Naive thymus-derived CD4-positive, alpha-beta T cell (primary cell): ENCODE measurements around the gene MAP1LC3A. TPM values are rescaled to one million over a fixed set of nuclear protein-coding genes. Genes with fewer than 3 reads are reported as not detected.

Source experiments
- ATAC-seq: fragments of 150-1000 bp; cut with Tn5 transposase; 2 replicates; pipeline ENCODE4 v1.10.0; 2021; ENCODE audit warnings: mild to moderate bottlenecking, moderate library complexity
- CTCF ChIA-PET: fragments of 350-600 bp; sonication (Branson Sonifier 250); formaldehyde crosslinking; loops from one replicate; lab custom pipeline; 2021; ENCODE audit warnings: antibody characterized with exemption; lab: Charles Lee
- POLR2A ChIA-PET: fragments of 350-600 bp; sonication (Branson Sonifier 250); formaldehyde crosslinking; loops from one replicate; lab custom pipeline; 2021; ENCODE audit warnings: antibody characterized with exemption, inconsistent platforms; lab: Charles Lee
- DNase-seq, 9 donors: peaks; one replicate each; pipeline versions ENCODE4 v3.0.0 to v3.0.0-alpha.2; 2020 to 2022; ENCODE audit warnings: mixed read lengths in 1 of 9
- H3K27ac ChIP-seq: one replicate; pipeline ENCODE4 v1.7.0; 2013; ENCODE audit warnings: mild to moderate bottlenecking, low read depth, low read length, moderate library complexity
- H3K27me3 ChIP-seq, 2 donors: one replicate each; pipeline ENCODE4 v1.7.0; 2013; ENCODE audit warnings: low read length in 2 of 2, mild to moderate bottlenecking in 2 of 2, moderate library complexity in 2 of 2; ENCODE audit not compliant: control insufficient read depth in 2 of 2, insufficient read depth in 2 of 2
- H3K36me3 ChIP-seq, 3 experiments: 1 replicate in 2 of 3; 2 replicates in 1 of 3; pipeline ENCODE4 v1.7.0; 2013; ENCODE audit warnings: low read length in 3 of 3, mild to moderate bottlenecking in 3 of 3, moderate library complexity in 1 of 3; ENCODE audit not compliant: insufficient read depth in 3 of 3, control insufficient read depth in 2 of 3
- H3K4me1 ChIP-seq, 2 donors: one replicate each; pipeline ENCODE4 v1.7.0; 2013; ENCODE audit warnings: low read length in 2 of 2, mild to moderate bottlenecking in 2 of 2, moderate library complexity in 1 of 2; ENCODE audit not compliant: control insufficient read depth in 2 of 2, insufficient read depth in 2 of 2
- H3K4me3 ChIP-seq: 2 replicates; pipeline ENCODE4 v1.7.0; 2013; ENCODE audit warnings: mild to moderate bottlenecking, low read length
- H3K9me3 ChIP-seq, 3 experiments: 1 replicate in 2 of 3; 2 replicates in 1 of 3; pipeline ENCODE4 v1.7.0; 2013; ENCODE audit warnings: low read length in 3 of 3; ENCODE audit not compliant: control insufficient read depth in 2 of 3
- H3K27ac Mint-ChIP-seq, 9 donors: one replicate each; pipeline ENCODE4 v1.8.0; 2020 to 2022; ENCODE audit warnings: mixed read lengths in 9 of 9, mild to moderate bottlenecking in 8 of 9, moderate library complexity in 5 of 9, inconsistent platforms in 2 of 9
- H3K27me3 Mint-ChIP-seq, 5 donors: one replicate each; pipeline ENCODE4 v1.8.0; 2021 to 2022; ENCODE audit warnings: mixed read lengths in 5 of 5, mild to moderate bottlenecking in 1 of 5
- H3K36me3 Mint-ChIP-seq, 5 donors: one replicate each; pipeline ENCODE4 v1.8.0; 2020 to 2022; ENCODE audit warnings: mixed read lengths in 5 of 5, mild to moderate bottlenecking in 3 of 5, inconsistent platforms in 1 of 5
- H3K4me1 Mint-ChIP-seq, 7 donors: one replicate each; pipeline ENCODE4 v1.8.0; 2020 to 2022; ENCODE audit warnings: mixed read lengths in 7 of 7, mild to moderate bottlenecking in 3 of 7, inconsistent platforms in 1 of 7
- H3K4me3 Mint-ChIP-seq, 10 donors: one replicate each; pipeline ENCODE4 v1.8.0; 2020 to 2022; ENCODE audit warnings: mild to moderate bottlenecking in 10 of 10, mixed read lengths in 10 of 10, moderate library complexity in 6 of 10, inconsistent platforms in 2 of 10
- H3K9me3 Mint-ChIP-seq, 11 donors: one replicate each; pipeline ENCODE4 v1.8.0; 2020 to 2022; ENCODE audit warnings: mixed read lengths in 11 of 11, mild to moderate bottlenecking in 4 of 11, inconsistent platforms in 1 of 11, moderate library complexity in 1 of 11
- intact Hi-C, 2 donors: fragments of 100-400 bp; cut with micrococcal nuclease; formaldehyde crosslinking; loops; one replicate each; pipeline ENCODE4 v1.15.1; 2023
- polyA plus RNA-seq, 2 donors: library from polyadenylated mRNA; unstranded; fragments of 300-500 nt; fragmentation: Illumina TruSeq; gene quantifications; one replicate each; pipeline ENCODE4 v1.2.3, GENCODE V29; 2021
- total RNA-seq, 6 experiments: library from RNA in 5 of 6; stranded (reverse) in 5 of 6; gene quantifications; 1 replicate in 5 of 6; 2 replicates in 1 of 6; pipeline ENCODE4 v1.2.3 and lab custom pipeline; 2021 to 2026

Gene MAP1LC3A
- total and polyA plus RNA-seq, 7 experiments from 2014 or later, result 0.60 to 10.3 (median 1.7) TPM

DNA sequence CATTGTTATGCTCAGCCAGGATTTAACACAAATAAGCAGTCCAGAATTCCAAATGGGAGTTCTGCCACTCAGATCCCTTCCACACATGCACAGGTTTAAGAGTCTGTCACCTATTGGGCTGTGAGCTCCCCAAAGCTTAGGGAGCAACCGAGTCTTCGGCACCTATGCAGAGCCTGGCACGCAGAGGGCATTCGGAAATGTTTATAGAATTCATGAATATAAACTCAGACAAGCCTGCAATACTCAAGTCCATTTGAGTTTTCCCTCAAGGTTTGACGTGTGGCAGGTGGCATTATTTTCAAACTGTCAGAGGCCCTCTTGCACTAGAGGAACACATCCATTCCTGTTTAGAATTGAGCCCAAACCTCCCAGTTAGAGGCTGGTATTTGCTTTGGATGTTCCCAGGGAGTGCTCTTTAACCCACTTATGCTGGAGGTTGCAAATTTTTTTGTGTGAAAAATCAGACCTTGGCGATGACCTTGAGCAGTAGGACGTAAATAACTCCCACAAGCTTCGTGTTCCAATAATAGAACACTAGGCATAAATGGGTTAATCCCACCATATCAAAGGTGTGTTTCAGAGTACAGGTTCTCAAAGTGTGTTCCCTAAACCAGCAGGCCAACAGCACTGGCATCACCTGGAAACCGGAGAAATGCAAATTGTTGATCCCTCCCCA lies 28.1 kb downstream of the MAP1LC3A start:
- POLR2A ChIA-PET, result no interaction called here
- Histone ChIP-seq H3K4me3 (no peak overlapping the region), H3K27me3 (no peaks in the 10 kb centered on the region)

DNA sequence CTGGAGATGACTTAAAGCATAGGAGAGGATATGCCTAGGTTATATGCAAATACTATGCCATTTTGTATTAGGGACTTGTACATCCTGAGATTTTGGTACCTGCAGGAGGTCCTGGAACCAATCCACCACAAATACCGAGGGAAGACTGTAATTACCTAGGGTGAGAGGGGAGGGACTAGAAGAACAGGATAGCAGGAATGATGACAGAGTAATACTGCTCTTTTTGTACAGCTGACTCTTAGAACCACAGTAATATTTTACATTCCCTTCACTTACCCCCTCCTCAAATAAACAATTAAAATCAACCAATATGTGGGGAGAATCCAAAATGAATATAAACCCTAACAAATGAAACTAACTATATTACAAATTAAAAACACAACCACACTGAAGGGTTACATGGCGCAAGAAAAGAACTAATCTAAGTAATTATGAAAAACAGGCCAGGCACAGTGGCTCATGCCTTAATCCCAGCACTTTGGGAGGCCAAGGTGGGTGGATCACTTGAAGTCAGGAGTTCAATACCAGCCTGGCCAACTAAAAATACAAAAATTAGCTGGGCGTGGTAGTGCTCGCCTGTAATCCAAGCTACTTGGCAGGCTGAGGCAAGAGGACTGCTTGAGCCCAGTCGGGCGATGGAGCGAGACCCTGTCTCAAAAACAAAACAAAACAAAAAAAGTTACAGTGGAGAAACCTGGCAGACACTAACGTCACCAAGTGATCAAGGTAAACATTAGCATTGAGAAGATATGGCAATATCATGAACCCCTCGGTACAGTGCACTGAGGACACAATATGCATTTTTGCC lies 37.1 kb downstream of the MAP1LC3A start:
- Mint-ChIP-seq H3K4me1 (peaks cover 0 to 1% (median 0%) of the 10 kb centered on the region in 7 donors), H3K27ac (no peak overlapping the region), H3K27me3 (no peaks in the 10 kb centered on the region), H3K36me3 (peaks cover 0 to 21% (median 0%) of the 10 kb centered on the region in 5 donors), H3K4me3 (no peak overlapping the region), H3K9me3 (peaks cover 0 to 3% (median 0%) of the 10 kb centered on the region in 11 donors)
- DNase-seq (no peak), ATAC-seq (no peak)
- H3K4me3 ChIP-seq, result no peak overlapping the region
- intact Hi-C loops, result no loop called here
- no peaks in the 10 kb centered on the region for H3K9me3 ChIP-seq
- H3K36me3 ChIP-seq, result no peaks in the 10 kb centered on the region
- CTCF ChIA-PET, result no interaction called here
- no peaks in the 10 kb centered on the region for H3K27me3 ChIP-seq
- H3K4me1 ChIP-seq, result no peaks in the 10 kb centered on the region
- POLR2A ChIA-PET, result no interaction called here
- no peak overlapping the region for H3K27ac ChIP-seq

More for the DNA sequence above, 28.1 kb downstream of the MAP1LC3A start:
- no peaks in the 10 kb centered on the region for H3K9me3 Mint-ChIP-seq
- peaks cover under 1 to 20% (median 7%) of the 10 kb centered on the region in 5 donors for H3K36me3 Mint-ChIP-seq
- DNase-seq (no peak), ATAC-seq (no peak)
- no peaks in the 10 kb centered on the region for H3K27me3 Mint-ChIP-seq
- no peak overlapping the region for H3K27ac Mint-ChIP-seq
- no peak overlapping the region for H3K4me3 Mint-ChIP-seq
- Histone ChIP-seq H3K36me3 (peaks cover 0 to 53% (median 3%) of the 10 kb centered on the region in 3 experiments), H3K9me3 (no peaks in the 10 kb centered on the region), H3K27ac (no peak overlapping the region), H3K4me1 (no peaks in the 10 kb centered on the region)
- intact Hi-C loops, result no loop called here
- CTCF ChIA-PET, result interaction anchor here (0.5 kb wide), 1 partner anchor 30 kb away, joined by 4 read pairs; no protein-coding TSS in a partner anchor
- H3K4me1 Mint-ChIP-seq, result peaks cover 0 to 9% (median 1%) of the 10 kb centered on the region in 7 donors

DNA sequence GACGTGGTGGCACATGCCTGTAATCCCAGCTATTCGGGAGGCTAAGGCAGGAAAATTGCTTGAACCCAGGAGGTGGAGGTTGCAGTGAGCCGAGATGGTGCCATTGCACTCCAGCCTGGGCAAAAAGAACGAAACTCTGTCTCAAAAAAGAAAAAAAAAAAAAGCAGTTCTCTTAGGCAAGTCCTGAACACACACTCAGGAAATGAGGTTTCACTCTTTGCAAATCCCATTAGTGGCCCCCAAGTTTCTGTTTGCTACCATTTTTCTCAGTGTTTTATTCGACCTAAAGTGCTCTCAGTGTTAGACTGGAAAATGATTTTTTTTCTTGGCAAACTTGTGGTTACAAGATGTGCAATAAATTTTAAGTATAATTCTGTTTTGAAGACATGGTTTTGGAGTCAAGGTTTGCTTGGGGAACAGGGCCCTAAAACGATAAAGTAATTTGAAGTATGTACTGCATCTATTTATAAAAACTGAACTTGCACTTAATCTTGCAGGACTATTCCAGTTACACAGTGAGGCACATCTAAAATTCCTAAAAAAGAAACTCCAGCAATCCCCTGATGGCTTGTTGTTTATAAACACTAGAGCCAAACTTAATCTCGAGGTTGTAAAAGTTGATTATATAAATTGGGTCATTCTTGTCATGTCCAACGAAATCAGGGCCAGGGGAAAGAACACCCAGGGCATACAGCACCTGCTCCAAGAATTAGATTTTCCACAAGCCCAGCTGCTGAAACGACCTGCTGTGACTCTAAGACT lies 42.6 kb downstream of the MAP1LC3A start:
- no peaks in the 10 kb centered on the region for H3K27me3 ChIP-seq
- intact Hi-C loops, result no loop called here
- no peak overlapping the region for H3K4me3 Mint-ChIP-seq
- POLR2A ChIA-PET, result no interaction called here
- no peak overlapping the region for H3K4me3 ChIP-seq
- no peaks in the 10 kb centered on the region for H3K27me3 Mint-ChIP-seq
- peaks cover 0 to 3% (median 0%) of the 10 kb centered on the region in 11 donors for H3K9me3 Mint-ChIP-seq
- H3K9me3 ChIP-seq, result no peaks in the 10 kb centered on the region
- ATAC-seq (no peak), DNase-seq (no peak)
- CTCF ChIA-PET, result no interaction called here
- H3K36me3 ChIP-seq, result no peaks in the 10 kb centered on the region
- H3K4me1 Mint-ChIP-seq, result peaks cover 0 to 4% (median 0%) of the 10 kb centered on the region in 7 donors
- no peak overlapping the region for H3K27ac Mint-ChIP-seq
- no peak overlapping the region for H3K27ac ChIP-seq
- H3K4me1 ChIP-seq, result no peaks in the 10 kb centered on the region
- peaks cover 0 to 13% (median 0%) of the 10 kb centered on the region in 5 donors for H3K36me3 Mint-ChIP-seq

DNA sequence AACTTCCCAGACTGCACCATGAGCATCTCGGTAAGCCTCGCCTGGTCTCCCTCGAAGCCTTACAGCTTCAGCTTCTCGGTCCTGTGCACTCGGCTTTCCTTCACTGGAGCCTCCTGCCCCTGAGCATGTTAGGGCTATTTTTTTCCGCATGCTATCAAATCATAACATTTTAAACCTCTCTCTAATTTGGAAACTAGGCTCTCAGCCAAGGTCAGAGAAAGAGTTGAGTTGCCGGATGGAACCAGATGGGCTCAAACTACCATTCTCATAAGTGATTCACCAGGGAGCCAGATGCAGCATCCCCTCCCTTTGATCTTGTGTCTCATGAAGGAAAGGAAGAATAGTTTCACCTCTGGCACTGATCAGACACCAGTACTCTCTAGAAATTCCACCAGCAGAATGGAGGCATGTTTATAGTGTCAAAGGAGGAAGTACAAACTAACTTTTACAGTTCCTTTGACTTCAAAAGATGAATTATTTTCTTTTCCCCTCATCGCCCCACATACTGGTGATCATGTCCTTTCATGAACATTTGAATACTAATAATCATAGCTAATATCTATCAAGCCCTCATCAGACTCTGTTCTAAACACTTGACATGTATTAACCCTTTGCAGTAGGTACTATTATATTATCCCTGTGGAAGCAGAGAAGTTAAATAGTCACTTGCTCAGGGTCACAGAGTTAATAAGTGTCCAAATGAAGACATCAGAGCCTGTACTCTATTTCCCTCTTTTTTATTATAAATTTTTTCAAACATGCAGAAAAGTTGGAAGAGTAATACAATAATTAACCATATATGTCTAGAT lies 46.7 kb downstream of the MAP1LC3A start:
- no peaks in the 10 kb centered on the region for H3K27me3 Mint-ChIP-seq
- H3K9me3 Mint-ChIP-seq, result peaks cover 0 to under 1% (median 0%) of the 10 kb centered on the region in 11 donors
- H3K36me3 ChIP-seq, result peaks cover 0 to 5% (median 0%) of the 10 kb centered on the region in 3 experiments
- ATAC-seq, result no peak
- CTCF ChIA-PET, result no interaction called here
- peaks cover 0 to 18% (median 2%) of the 10 kb centered on the region in 5 donors for H3K36me3 Mint-ChIP-seq
- no peak overlapping the region for H3K27ac ChIP-seq
- H3K4me3 Mint-ChIP-seq, result no peak overlapping the region
- no peak overlapping the region for H3K4me3 ChIP-seq
- H3K9me3 ChIP-seq, result no peaks in the 10 kb centered on the region
- H3K4me1 Mint-ChIP-seq, result peaks cover 0 to 5% (median 0%) of the 10 kb centered on the region in 7 donors
- no peaks in the 10 kb centered on the region for H3K27me3 ChIP-seq
- H3K4me1 ChIP-seq, result no peaks in the 10 kb centered on the region
- POLR2A ChIA-PET, result no interaction called here
- no peak overlapping the region for H3K27ac Mint-ChIP-seq
- intact Hi-C loops, result no loop called here
- no peak for DNase-seq

DNA sequence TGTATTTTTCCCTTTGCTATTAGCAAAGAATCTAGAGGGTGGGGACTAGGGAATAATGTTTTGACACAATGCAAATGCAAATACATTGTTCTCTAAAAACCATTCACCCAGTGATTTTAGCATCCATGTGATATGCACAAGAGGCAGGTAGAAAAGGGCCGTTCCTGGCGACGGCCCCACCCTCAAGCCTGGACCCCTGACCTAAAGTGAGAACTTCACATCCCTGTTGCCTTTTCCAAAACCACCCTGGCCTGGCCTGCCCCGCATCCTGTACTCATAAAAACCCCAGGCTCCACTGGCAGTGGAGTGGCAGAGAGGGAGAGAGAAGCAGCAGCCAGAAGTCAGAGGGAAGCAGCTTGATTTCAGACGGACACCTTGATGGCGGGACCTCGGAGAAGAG lies 48.5 kb downstream of the MAP1LC3A start:
- H3K27me3 Mint-ChIP-seq, result no peaks in the 10 kb centered on the region
- H3K27ac Mint-ChIP-seq, result no peak overlapping the region
- ATAC-seq (no peak), DNase-seq (no peak)
- CTCF ChIA-PET, result no interaction called here
- Histone ChIP-seq H3K36me3 (peaks cover 0 to 5% (median 0%) of the 10 kb centered on the region in 3 experiments), H3K4me3 (no peak overlapping the region), H3K27me3 (no peaks in the 10 kb centered on the region), H3K27ac (no peak overlapping the region), H3K9me3 (no peaks in the 10 kb centered on the region), H3K4me1 (no peaks in the 10 kb centered on the region)
- H3K9me3 Mint-ChIP-seq, result peaks cover 0 to 2% (median 0%) of the 10 kb centered on the region in 11 donors
- no peak overlapping the region for H3K4me3 Mint-ChIP-seq
- peaks cover 0 to 30% (median 5%) of the 10 kb centered on the region in 5 donors for H3K36me3 Mint-ChIP-seq
- intact Hi-C loops, result no loop called here
- POLR2A ChIA-PET, result no interaction called here
- H3K4me1 Mint-ChIP-seq, result peaks cover 0 to 5% (median 0%) of the 10 kb centered on the region in 7 donors
